ENCODE measurements around the gene TTLL11. TPM values are rescaled to one million over a fixed set of nuclear protein-coding genes. Genes with fewer than 3 reads are reported as not detected.

TTLL11 gene
- total RNA-seq, 1 donor from 2014 or later, result 6.9 TPM

GRCh38 chr9:121929893-121930875 is 162.9 kb downstream of the TTLL11 start:
- Histone ChIP-seq H2AFZ (ENCODE audit: low read depth, low read length) (no peak overlapping the region), H3K79me2 (ENCODE audit: insufficient read depth, low read length) (no peaks in the 10 kb centered on the region), H3K27me3 (ENCODE audit: insufficient read depth, low read length) (no peaks in the 10 kb centered on the region), H3K27ac (ENCODE audit: low read depth, low read length) (no peak overlapping the region), H3K4me1 (ENCODE audit: insufficient read depth, low read length) (no peaks in the 10 kb centered on the region), H3K36me3 (ENCODE audit: insufficient read depth, low read length) (no peaks in the 10 kb centered on the region), H3K4me2 (ENCODE audit: low read length) (no peak overlapping the region), H3K4me3 (ENCODE audit: insufficient read depth, low read depth, low read length) (no peak overlapping the region), H3K9ac (ENCODE audit: low read length) (no peak overlapping the region), H3K9me3 (ENCODE audit: insufficient read depth, low read depth, low read length) (no peaks in the 10 kb centered on the region), H4K20me1 (ENCODE audit: insufficient read depth, low read length) (no peaks in the 10 kb centered on the region)
- FAIRE-seq, result no peak
- Mint-ChIP-seq H3K36me3 (ENCODE audit: low read depth, unreplicated experiment) (no peaks in the 10 kb centered on the region), H3K27me3 (ENCODE audit: low read depth, unreplicated experiment) (peaks cover 46% of the 10 kb centered on the region), H3K4me3 (ENCODE audit: unreplicated experiment) (no peak overlapping the region), H3K9me3 (ENCODE audit: unreplicated experiment) (peaks cover 1% of the 10 kb centered on the region), H3K4me1 (ENCODE audit: low read depth, unreplicated experiment) (no peaks in the 10 kb centered on the region), H3K27ac (ENCODE audit: unreplicated experiment) (no peak overlapping the region)
- DNase-seq (ENCODE audit: low read depth), result no peak
- TF ChIP-seq CTCF (IDR thresholded peaks at IDR 0.05; ENCODE audit: insufficient read depth, low read depth, low read length) (peak; percentile 5), EZH2 (IDR thresholded peaks at IDR 0.05; ENCODE audit: insufficient read depth, low read length) (no peak)

GRCh38 chr9:121927636-121928035 is 165.5 kb downstream of the TTLL11 start:
- Mint-ChIP-seq H3K4me1 (ENCODE audit: low read depth, unreplicated experiment) (no peaks in the 10 kb centered on the region), H3K4me3 (ENCODE audit: unreplicated experiment) (no peak overlapping the region), H3K27me3 (ENCODE audit: low read depth, unreplicated experiment) (peaks cover 49% of the 10 kb centered on the region), H3K36me3 (ENCODE audit: low read depth, unreplicated experiment) (no peaks in the 10 kb centered on the region), H3K9me3 (ENCODE audit: unreplicated experiment) (peaks cover 1% of the 10 kb centered on the region), H3K27ac (ENCODE audit: unreplicated experiment) (no peak overlapping the region)
- DNase-seq (ENCODE audit: low read depth), result no peak
- Histone ChIP-seq H3K36me3 (ENCODE audit: insufficient read depth, low read length) (no peaks in the 10 kb centered on the region), H4K20me1 (ENCODE audit: insufficient read depth, low read length) (no peaks in the 10 kb centered on the region), H2AFZ (ENCODE audit: low read depth, low read length) (no peak overlapping the region), H3K27ac (ENCODE audit: low read depth, low read length) (no peak overlapping the region), H3K4me3 (ENCODE audit: insufficient read depth, low read depth, low read length) (no peak overlapping the region), H3K4me2 (ENCODE audit: low read length) (no peak overlapping the region), H3K9me3 (ENCODE audit: insufficient read depth, low read depth, low read length) (no peaks in the 10 kb centered on the region), H3K27me3 (ENCODE audit: insufficient read depth, low read length) (no peaks in the 10 kb centered on the region), H3K4me1 (ENCODE audit: insufficient read depth, low read length) (no peaks in the 10 kb centered on the region), H3K9ac (ENCODE audit: low read length) (no peak overlapping the region), H3K79me2 (ENCODE audit: insufficient read depth, low read length) (no peaks in the 10 kb centered on the region)
- no peak for FAIRE-seq
- TF ChIP-seq EZH2 (IDR thresholded peaks at IDR 0.05; ENCODE audit: insufficient read depth, low read length) (no peak), CTCF (IDR thresholded peaks at IDR 0.05; ENCODE audit: insufficient read depth, low read depth, low read length) (no peak)

- H3K79me2 ChIP-seq (ENCODE audit: insufficient read depth, low read length), result no peaks in the 10 kb centered on the region
- no peaks in the 10 kb centered on the region for H4K20me1 ChIP-seq (ENCODE audit: insufficient read depth, low read length)
- no peaks in the 10 kb centered on the region for H3K27me3 ChIP-seq (ENCODE audit: insufficient read depth, low read length)
- H3K9ac ChIP-seq (ENCODE audit: low read length), result no peak overlapping the region
- Mint-ChIP-seq H3K27me3 (ENCODE audit: low read depth, unreplicated experiment) (peaks cover 48% of the 10 kb centered on the region), H3K4me1 (ENCODE audit: low read depth, unreplicated experiment) (no peaks in the 10 kb centered on the region), H3K9me3 (ENCODE audit: unreplicated experiment) (peaks cover 1% of the 10 kb centered on the region), H3K4me3 (ENCODE audit: unreplicated experiment) (no peak overlapping the region), H3K27ac (ENCODE audit: unreplicated experiment) (no peak overlapping the region), H3K36me3 (ENCODE audit: low read depth, unreplicated experiment) (no peaks in the 10 kb centered on the region)
- H3K4me3 ChIP-seq (ENCODE audit: insufficient read depth, low read depth, low read length), result no peak overlapping the region
- TF ChIP-seq CTCF (IDR thresholded peaks at IDR 0.05; ENCODE audit: insufficient read depth, low read depth, low read length) (no peak), EZH2 (IDR thresholded peaks at IDR 0.05; ENCODE audit: insufficient read depth, low read length) (no peak)
- H3K4me1 ChIP-seq (ENCODE audit: insufficient read depth, low read length), result no peaks in the 10 kb centered on the region
- no peaks in the 10 kb centered on the region for H3K9me3 ChIP-seq (ENCODE audit: insufficient read depth, low read depth, low read length)
- no peak overlapping the region for H3K4me2 ChIP-seq (ENCODE audit: low read length)
- FAIRE-seq (no peak), DNase-seq (ENCODE audit: low read depth) (no peak)
- no peaks in the 10 kb centered on the region for H3K36me3 ChIP-seq (ENCODE audit: insufficient read depth, low read length)
- H2AFZ ChIP-seq (ENCODE audit: low read depth, low read length), result no peak overlapping the region
- H3K27ac ChIP-seq (ENCODE audit: low read depth, low read length), result no peak overlapping the region
Measured at GRCh38 chr9:121927081-121927480, 166.0 kb downstream of the TTLL11 start.
